GM12801 (cell line): ENCODE results near the gene JMJD6.

Experiments
- CTCF ChIP-seq: IDR thresholded peaks from one replicate; pipeline ENCODE4 v1.5.1; 2011; ENCODE audit warnings: control low read depth; ENCODE audit not compliant: insufficient read length; ENCODE audit errors: extremely low read depth

Gene JMJD6

GRCh38 chr17:76700617-76701470 is 25.6 kb downstream of the JMJD6 start:
- no peak for TF ChIP-seq CTCF

GRCh38 chr17:76700270-76700616 is 26.2 kb downstream of the JMJD6 start:
- TF ChIP-seq CTCF, result no peak

GRCh38 chr17:76697702-76698465 is 28.5 kb downstream of the JMJD6 start:
- no peak for TF ChIP-seq CTCF

- TF ChIP-seq CTCF, result no peak
Measured at GRCh38 chr17:76696763-76697701, 29.4 kb downstream of the JMJD6 start.

GRCh38 chr17:76695059-76695831 is 31.2 kb downstream of the JMJD6 start:
- TF ChIP-seq CTCF, result no peak

GRCh38 chr17:76691379-76692191 is 34.8 kb downstream of the JMJD6 start:
- TF ChIP-seq CTCF, result no peak
